GM12878 (cell line): ENCODE measurements around the gene RFC3. TPM values are rescaled to one million over a fixed set of nuclear protein-coding genes. Genes with fewer than 3 reads are reported as not detected.

Experiments used
- ATAC-seq: fragments of 200-7000 bp; cut with Tn5 transposase; 3 replicates; pipeline ENCODE4 v1.9.1; 2020; ENCODE audit warnings: mild to moderate bottlenecking, moderate library complexity
- BruUV-seq: library from RNA; stranded (reverse); fragments of 400-500 nt; replicated peaks from 2 replicates; lab custom pipeline; 2021; lab: Mats Ljungman, UMichigan
- CTCF ChIA-PET: fragments of 300-600 bp; sonication (Branson Sonifier 250); formaldehyde crosslinking; extraction: SDS; loops from one replicate; lab custom pipeline; 2021; ENCODE audit warnings: inconsistent platforms; lab: Yijun Ruan, JAX
- POLR2A ChIA-PET: fragments of 350-600 bp; formaldehyde crosslinking; extraction: SDS; loops from one replicate; lab custom pipeline; 2021; ENCODE audit warnings: inconsistent platforms; lab: Charles Lee
- RAD21 ChIA-PET: fragments of 300-600 bp; sonication (Branson Sonifier 250); formaldehyde crosslinking; loops from one replicate; lab custom pipeline; 2023; ENCODE audit warnings: antibody characterized with exemption; ENCODE audit not compliant: unreplicated experiment; lab: Charles Lee
- SMC1A ChIA-PET: fragments of 300-600 bp; sonication (Branson Sonifier 250); formaldehyde crosslinking; loops from one replicate; lab custom pipeline; 2023; ENCODE audit not compliant: unreplicated experiment, uncharacterized antibody; lab: Charles Lee
- DNase-seq: peaks from one replicate; pipeline ENCODE4 v3.0.0-alpha.2; 2011; ENCODE audit warnings: low read depth, low spot score
- FAIRE-seq: peaks from 3 replicates; lab custom pipeline; 2011; peaks lifted over from hg19 to GRCh38; lab: Jason Lieb, UNC
- H2AFZ ChIP-seq: 2 replicates; pipeline ENCODE4 v1.6.0; 2011; ENCODE audit warnings: low read depth, low read length, control low read depth; ENCODE audit not compliant: control insufficient read depth
- H3K27ac ChIP-seq: 2 replicates; pipeline ENCODE4 v1.5.1; 2011; ENCODE audit warnings: control low read depth; ENCODE audit not compliant: control insufficient read depth, insufficient read depth
- H3K27me3 ChIP-seq, 2 experiments: replicated peaks in 1 of 2; 2 replicates each; pipeline versions ENCODE4 v1.6.0 to v1.6.1; 2011; ENCODE audit warnings: low read length in 1 of 2; ENCODE audit not compliant: control insufficient read depth in 2 of 2, insufficient read depth in 2 of 2
- H3K36me3 ChIP-seq, 2 experiments: 2 replicates each; pipeline ENCODE4 v1.5.1; 2011; ENCODE audit warnings: low read length in 1 of 2; ENCODE audit not compliant: control insufficient read depth in 2 of 2, insufficient read depth in 2 of 2
- H3K4me1 ChIP-seq: 2 replicates; pipeline ENCODE4 v1.6.1; 2011; ENCODE audit warnings: mild to moderate bottlenecking, low read length, moderate library complexity, mixed read lengths; ENCODE audit not compliant: control insufficient read depth, insufficient read depth
- H3K4me2 ChIP-seq: 2 replicates; pipeline ENCODE4 v1.6.0; 2011; ENCODE audit warnings: control low read depth; ENCODE audit not compliant: control insufficient read depth, insufficient read depth
- H3K4me3 ChIP-seq: fragments of 200-600 bp; sonication (generic); 2 replicates; pipeline ENCODE4 v1.5.1; 2016
- H3K79me2 ChIP-seq: 2 replicates; pipeline ENCODE4 v1.6.0; 2011; ENCODE audit warnings: low read length; ENCODE audit not compliant: control insufficient read depth, insufficient read depth
- H3K9ac ChIP-seq: 2 replicates; pipeline ENCODE4 v1.8.0; 2011; ENCODE audit warnings: low read length, control low read depth, mixed read lengths; ENCODE audit not compliant: control insufficient read depth, insufficient read depth
- H3K9me3 ChIP-seq: replicated peaks from 3 replicates; pipeline ENCODE4 v1.5.1; 2011; ENCODE audit warnings: mild to moderate bottlenecking, low read length; ENCODE audit not compliant: control insufficient read depth, insufficient read depth
- H4K20me1 ChIP-seq: 2 replicates; pipeline ENCODE4 v1.6.0; 2011; ENCODE audit not compliant: control insufficient read depth, insufficient read depth
- ASH2L ChIP-seq: fragments of 300-600, 200-600 bp; sonication (generic); IDR thresholded peaks from 2 replicates; pipeline ENCODE4 v1.6.1; 2017; ENCODE audit warnings: low read depth, mild to moderate bottlenecking, borderline replicate concordance
- FOXM1 ChIP-seq: IDR thresholded peaks from 2 replicates; pipeline ENCODE4 v1.6.1; 2012; ENCODE audit warnings: low read depth, mild to moderate bottlenecking, inconsistent platforms, low read length, moderate library complexity
- HDAC6 ChIP-seq: fragments of 200-600 bp; sonication (generic); IDR thresholded peaks from one replicate; pipeline ENCODE4 v1.8.0; 2017; ENCODE audit warnings: antibody characterized with exemption; ENCODE audit not compliant: unreplicated experiment
- NFIC ChIP-seq: IDR thresholded peaks from 2 replicates; pipeline ENCODE4 v1.6.1; 2012; ENCODE audit warnings: low read depth, mild to moderate bottlenecking, inconsistent platforms, low read length, moderate library complexity
- PML ChIP-seq: IDR thresholded peaks from 2 replicates; pipeline ENCODE4 v1.6.1; 2012; ENCODE audit warnings: low read length, inconsistent platforms
- SIN3A ChIP-seq: IDR thresholded peaks from 2 replicates; pipeline ENCODE4 v1.6.1; 2012; ENCODE audit warnings: low read depth, low read length, improper control_type of control experiment
- SUZ12 ChIP-seq: fragments of 200-600 bp; sonication (generic); IDR thresholded peaks from one replicate; pipeline ENCODE4 v1.6.1; 2018; ENCODE audit warnings: antibody characterized with exemption, mild to moderate bottlenecking; ENCODE audit not compliant: unreplicated experiment
- WGBS: methylation state at CpG from one replicate; pipeline ENCODE4 v1.1.6; 2016; ENCODE audit warnings: low lambda C conversion rate; ENCODE audit not compliant: insufficient replicate concordance, insufficient coverage; ENCODE audit errors: missing lambda C conversion rate; 5-methylcytosine and 5-hydroxymethylcytosine counted together
- in situ Hi-C: fragments of 300-500 bp; cut with MboI; formaldehyde crosslinking; loops from 9 replicates; pipeline ENCODE4 v1.14.3; 2018; ENCODE audit warnings: mixed read lengths
- intact Hi-C: fragments of 100-400 bp; cut with micrococcal nuclease; formaldehyde crosslinking; loops from one replicate; pipeline ENCODE4 v1.14.2; 2022; ENCODE audit not compliant: unreplicated experiment
- polyA plus RNA-seq, 11 experiments: library from polyadenylated mRNA; depleted of rRNA in 4 of 11; unstranded in 6 of 11; stranded (reverse) in 5 of 11; fragments of >200 nt; fragmentation: Nextera tagmentation in 4 of 11; fragmentation: Illumina TruSeq in 1 of 11; extraction: Ambion mirVana in 4 of 11; extraction: Trizol in 1 of 11; gene quantifications; 1 replicate in 1 of 11; 2 replicates in 10 of 11; pipeline versions ENCODE4 v1.2.1 to v1.2.3, GENCODE V29; 2011 to 2016; ENCODE audit warnings: inconsistent platforms in 2 of 11, missing spikeins in 2 of 11, low read depth in 1 of 11
- total RNA-seq, 4 experiments: library from RNA; depleted of rRNA in 3 of 4; stranded (reverse); fragments of >200 nt in 3 of 4; fragmentation: Illumina TruSeq in 1 of 4; extraction: Trizol in 1 of 4; gene quantifications; 2 replicates each; pipeline versions ENCODE4 v1.2.1 to v1.2.3, GENCODE V29; 2013 to 2021
- TF ChIP-seq, protein P1 (sequence below): fragments of 450-650 bp; formaldehyde crosslinking; IDR thresholded peaks from 2 replicates; pipeline ENCODE4 v1.4.0; 2020; ENCODE audit warnings: mild to moderate bottlenecking, moderate library complexity
- TF ChIP-seq, protein P2 (sequence below): fragments of 450-650 bp; IDR thresholded peaks from 2 replicates; pipeline ENCODE4 v1.6.1; 2017; ENCODE audit warnings: mild to moderate bottlenecking
- TF ChIP-seq, protein P3 (sequence below): fragments of 150-350 bp; IDR thresholded peaks from 2 replicates; pipeline ENCODE4 v1.6.1; 2014; ENCODE audit warnings: mild to moderate bottlenecking, low read depth, low read length
- TF ChIP-seq, protein P4 (sequence below): fragments of 450-650 bp; IDR thresholded peaks from 2 replicates; pipeline ENCODE4 v1.6.1; 2017; ENCODE audit warnings: low read depth, mild to moderate bottlenecking, moderate library complexity
- TF ChIP-seq, protein P5 (sequence below): IDR thresholded peaks from 2 replicates; pipeline ENCODE4 v1.6.1; 2012; ENCODE audit warnings: low read depth, low read length, improper control_type of control experiment

RFC3 gene
- total and polyA plus RNA-seq, 10 of the 15 experiments (the other 5 are each of a cell fraction or from before 2014, with no cell fraction given): 57.6 to 98.9 (median 81.3) TPM

DNA sequence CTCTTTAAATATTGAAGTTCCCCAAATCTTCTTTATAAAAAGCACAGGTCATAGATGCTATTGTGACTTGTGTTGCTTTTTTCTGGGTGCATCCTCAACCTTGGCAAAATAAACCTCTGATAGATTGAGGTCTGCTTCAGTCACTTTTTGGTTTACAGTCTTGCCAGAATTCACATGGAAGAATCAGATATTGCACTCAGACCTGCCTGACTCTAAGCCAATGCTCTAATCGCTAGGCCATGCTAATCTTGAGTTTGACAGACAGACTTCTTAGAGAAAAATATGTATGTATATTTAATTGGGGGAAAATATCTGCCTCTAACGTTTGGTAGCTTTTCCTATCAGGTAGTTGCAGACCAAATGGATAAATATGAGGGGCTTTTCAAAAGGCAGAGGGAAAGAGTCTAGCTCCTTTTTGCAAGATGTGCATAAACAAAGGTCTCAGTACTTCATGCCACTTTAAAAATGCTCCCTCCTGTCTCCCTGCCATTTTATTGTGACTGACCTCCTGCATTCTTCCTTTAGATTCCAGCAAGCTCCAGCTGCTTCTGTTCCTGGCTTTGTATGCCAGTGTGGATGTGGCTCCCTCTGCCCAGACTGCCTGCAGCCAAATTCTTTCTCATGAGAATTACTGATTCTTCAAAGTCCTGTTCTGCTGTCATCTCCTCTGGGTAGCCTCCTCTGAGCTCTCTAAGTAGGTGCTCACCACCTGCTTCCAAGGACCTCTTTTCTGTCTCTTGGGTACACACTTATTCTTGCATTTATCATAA, 42.4 kb upstream of the RFC3 start:
- H3K9me3 ChIP-seq: no peaks in the 10 kb centered on the region
- no TSS peak for BruUV-seq
- H3K79me2 ChIP-seq: no peaks in the 10 kb centered on the region
- SMC1A ChIA-PET: interaction anchor here (0.8 to 1.2 kb wide), 4 partner anchors 12 to 51 kb away, joined by 3 to 5 read pairs (median 4); no protein-coding TSS in a partner anchor
- DNase-seq (no peak), ATAC-seq (no peak), FAIRE-seq (no peak)
- POLR2A ChIA-PET: no interaction called here
- WGBS: 50% methylated on average over 2 of the region's 2 CpGs
- no peaks in the 10 kb centered on the region for H3K4me1 ChIP-seq
- H4K20me1 ChIP-seq: no peaks in the 10 kb centered on the region
- intact Hi-C loops (no loop called here), in situ Hi-C loops (no loop called here)
- no peak overlapping the region for H3K9ac ChIP-seq
- no peak overlapping the region for H3K4me3 ChIP-seq
- no peaks in the 10 kb centered on the region for H3K36me3 ChIP-seq
- H3K27ac ChIP-seq: no peak overlapping the region
- no peak overlapping the region; the same call in 1 of the 2 replicates for H2AFZ ChIP-seq
- RAD21 ChIA-PET: interaction anchor here (0.7 kb wide), 1 partner anchor 9 kb away, joined by 3 read pairs; no protein-coding TSS in a partner anchor
- CTCF ChIA-PET: interaction anchor here (2.0 kb wide), 1 partner anchor 10 kb away, joined by 5 read pairs; no protein-coding TSS in a partner anchor
- H3K27me3 ChIP-seq: no peaks in the 10 kb centered on the region
- H3K4me2 ChIP-seq: no peak overlapping the region
- TF ChIP-seq FOXM1: no peak
- no peak for TF ChIP-seq HDAC6
- TF ChIP-seq, protein P1, sequence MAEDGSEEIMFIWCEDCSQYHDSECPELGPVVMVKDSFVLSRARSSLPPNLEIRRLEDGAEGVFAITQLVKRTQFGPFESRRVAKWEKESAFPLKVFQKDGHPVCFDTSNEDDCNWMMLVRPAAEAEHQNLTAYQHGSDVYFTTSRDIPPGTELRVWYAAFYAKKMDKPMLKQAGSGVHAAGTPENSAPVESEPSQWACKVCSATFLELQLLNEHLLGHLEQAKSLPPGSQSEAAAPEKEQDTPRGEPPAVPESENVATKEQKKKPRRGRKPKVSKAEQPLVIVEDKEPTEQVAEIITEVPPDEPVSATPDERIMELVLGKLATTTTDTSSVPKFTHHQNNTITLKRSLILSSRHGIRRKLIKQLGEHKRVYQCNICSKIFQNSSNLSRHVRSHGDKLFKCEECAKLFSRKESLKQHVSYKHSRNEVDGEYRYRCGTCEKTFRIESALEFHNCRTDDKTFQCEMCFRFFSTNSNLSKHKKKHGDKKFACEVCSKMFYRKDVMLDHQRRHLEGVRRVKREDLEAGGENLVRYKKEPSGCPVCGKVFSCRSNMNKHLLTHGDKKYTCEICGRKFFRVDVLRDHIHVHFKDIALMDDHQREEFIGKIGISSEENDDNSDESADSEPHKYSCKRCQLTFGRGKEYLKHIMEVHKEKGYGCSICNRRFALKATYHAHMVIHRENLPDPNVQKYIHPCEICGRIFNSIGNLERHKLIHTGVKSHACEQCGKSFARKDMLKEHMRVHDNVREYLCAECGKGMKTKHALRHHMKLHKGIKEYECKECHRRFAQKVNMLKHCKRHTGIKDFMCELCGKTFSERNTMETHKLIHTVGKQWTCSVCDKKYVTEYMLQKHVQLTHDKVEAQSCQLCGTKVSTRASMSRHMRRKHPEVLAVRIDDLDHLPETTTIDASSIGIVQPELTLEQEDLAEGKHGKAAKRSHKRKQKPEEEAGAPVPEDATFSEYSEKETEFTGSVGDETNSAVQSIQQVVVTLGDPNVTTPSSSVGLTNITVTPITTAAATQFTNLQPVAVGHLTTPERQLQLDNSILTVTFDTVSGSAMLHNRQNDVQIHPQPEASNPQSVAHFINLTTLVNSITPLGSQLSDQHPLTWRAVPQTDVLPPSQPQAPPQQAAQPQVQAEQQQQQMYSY (CRISPR knock-in tag): no peak
- TF ChIP-seq, protein P2, sequence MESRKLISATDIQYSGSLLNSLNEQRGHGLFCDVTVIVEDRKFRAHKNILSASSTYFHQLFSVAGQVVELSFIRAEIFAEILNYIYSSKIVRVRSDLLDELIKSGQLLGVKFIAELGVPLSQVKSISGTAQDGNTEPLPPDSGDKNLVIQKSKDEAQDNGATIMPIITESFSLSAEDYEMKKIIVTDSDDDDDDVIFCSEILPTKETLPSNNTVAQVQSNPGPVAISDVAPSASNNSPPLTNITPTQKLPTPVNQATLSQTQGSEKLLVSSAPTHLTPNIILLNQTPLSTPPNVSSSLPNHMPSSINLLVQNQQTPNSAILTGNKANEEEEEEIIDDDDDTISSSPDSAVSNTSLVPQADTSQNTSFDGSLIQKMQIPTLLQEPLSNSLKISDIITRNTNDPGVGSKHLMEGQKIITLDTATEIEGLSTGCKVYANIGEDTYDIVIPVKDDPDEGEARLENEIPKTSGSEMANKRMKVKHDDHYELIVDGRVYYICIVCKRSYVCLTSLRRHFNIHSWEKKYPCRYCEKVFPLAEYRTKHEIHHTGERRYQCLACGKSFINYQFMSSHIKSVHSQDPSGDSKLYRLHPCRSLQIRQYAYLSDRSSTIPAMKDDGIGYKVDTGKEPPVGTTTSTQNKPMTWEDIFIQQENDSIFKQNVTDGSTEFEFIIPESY: no peak
- no peak for TF ChIP-seq PML
- TF ChIP-seq, protein P3, sequence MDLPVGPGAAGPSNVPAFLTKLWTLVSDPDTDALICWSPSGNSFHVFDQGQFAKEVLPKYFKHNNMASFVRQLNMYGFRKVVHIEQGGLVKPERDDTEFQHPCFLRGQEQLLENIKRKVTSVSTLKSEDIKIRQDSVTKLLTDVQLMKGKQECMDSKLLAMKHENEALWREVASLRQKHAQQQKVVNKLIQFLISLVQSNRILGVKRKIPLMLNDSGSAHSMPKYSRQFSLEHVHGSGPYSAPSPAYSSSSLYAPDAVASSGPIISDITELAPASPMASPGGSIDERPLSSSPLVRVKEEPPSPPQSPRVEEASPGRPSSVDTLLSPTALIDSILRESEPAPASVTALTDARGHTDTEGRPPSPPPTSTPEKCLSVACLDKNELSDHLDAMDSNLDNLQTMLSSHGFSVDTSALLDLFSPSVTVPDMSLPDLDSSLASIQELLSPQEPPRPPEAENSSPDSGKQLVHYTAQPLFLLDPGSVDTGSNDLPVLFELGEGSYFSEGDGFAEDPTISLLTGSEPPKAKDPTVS: no peak
- TF ChIP-seq ASH2L: no peak
- TF ChIP-seq, protein P4, sequence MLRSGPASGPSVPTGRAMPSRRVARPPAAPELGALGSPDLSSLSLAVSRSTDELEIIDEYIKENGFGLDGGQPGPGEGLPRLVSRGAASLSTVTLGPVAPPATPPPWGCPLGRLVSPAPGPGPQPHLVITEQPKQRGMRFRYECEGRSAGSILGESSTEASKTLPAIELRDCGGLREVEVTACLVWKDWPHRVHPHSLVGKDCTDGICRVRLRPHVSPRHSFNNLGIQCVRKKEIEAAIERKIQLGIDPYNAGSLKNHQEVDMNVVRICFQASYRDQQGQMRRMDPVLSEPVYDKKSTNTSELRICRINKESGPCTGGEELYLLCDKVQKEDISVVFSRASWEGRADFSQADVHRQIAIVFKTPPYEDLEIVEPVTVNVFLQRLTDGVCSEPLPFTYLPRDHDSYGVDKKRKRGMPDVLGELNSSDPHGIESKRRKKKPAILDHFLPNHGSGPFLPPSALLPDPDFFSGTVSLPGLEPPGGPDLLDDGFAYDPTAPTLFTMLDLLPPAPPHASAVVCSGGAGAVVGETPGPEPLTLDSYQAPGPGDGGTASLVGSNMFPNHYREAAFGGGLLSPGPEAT: no peak
- no peak for TF ChIP-seq SIN3A
- TF ChIP-seq, protein P5, sequence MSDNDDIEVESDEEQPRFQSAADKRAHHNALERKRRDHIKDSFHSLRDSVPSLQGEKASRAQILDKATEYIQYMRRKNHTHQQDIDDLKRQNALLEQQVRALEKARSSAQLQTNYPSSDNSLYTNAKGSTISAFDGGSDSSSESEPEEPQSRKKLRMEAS: no peak
- TF ChIP-seq SUZ12: no peak
- TF ChIP-seq NFIC: no peak
